ENCODE measurements around the gene KIRREL3.
"Not testable (repeated sequence)": the region's sequence is repeated elsewhere in the genome, so short reads cannot be mapped to it uniquely, and the experiment has no call there.

KIRREL3 gene

DNA sequence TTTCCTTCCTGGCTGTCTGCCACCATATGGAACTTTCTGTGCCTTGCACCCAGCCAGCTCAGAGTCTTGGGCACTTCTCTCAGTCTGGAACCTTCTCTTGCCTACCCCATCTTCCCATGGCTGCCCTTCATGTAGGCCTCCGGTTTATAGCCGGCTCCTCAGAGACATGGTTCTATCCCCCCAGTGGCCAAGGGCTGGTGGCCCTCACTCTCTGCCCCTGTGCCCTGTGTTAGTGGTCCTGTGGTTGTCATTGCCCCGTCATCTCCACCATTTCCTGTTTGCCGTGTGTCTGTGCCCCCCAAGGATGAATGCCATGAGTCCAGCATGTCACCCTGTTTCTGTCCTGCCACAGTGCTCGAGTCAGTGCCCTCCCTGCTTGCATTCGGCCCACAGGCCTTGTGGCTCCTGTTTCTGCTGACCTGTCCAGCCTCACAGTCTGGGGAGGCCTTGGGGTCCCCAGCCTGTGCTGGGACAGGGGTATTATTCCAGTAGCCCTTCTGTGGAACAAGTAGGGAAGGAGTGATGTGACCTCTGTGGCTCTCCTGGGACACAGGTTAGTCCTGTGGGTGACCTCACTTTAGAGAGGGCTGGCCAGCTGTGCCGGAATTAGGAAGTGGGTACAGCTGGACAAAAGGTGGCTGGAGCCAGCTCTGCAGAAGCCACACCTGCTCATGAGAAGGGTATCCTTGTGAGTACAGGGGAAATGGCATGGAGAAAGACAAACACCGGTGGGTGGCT is 614.4 kb downstream of the KIRREL3 start:
- H3K9ac ChIP-seq (ENCODE audit: low read length) = no peak overlapping the region
- H4K20me1 ChIP-seq (ENCODE audit: low read depth, low read length) = no peaks in the 10 kb centered on the region
- no peaks in the 10 kb centered on the region for H3K27me3 ChIP-seq (ENCODE audit: low read length)
- H3F3A ChIP-seq (ENCODE audit: insufficient read depth) = no peaks in the 10 kb centered on the region
- no peak overlapping the region for H2AFZ ChIP-seq (ENCODE audit: low read depth, low read length, severe bottlenecking)
- no peaks in the 10 kb centered on the region for H3K9me3 ChIP-seq (ENCODE audit: insufficient read depth, low read length)
- no peak overlapping the region for H3K4me3 ChIP-seq (ENCODE audit: insufficient read depth, low read length, poor library complexity, severe bottlenecking)
- no peaks in the 10 kb centered on the region for H3K79me2 ChIP-seq (ENCODE audit: insufficient read depth, low read length)
- no peaks in the 10 kb centered on the region for H3K9me2 ChIP-seq (replicated peaks; ENCODE audit: insufficient read depth, low read length)
- H3K27ac ChIP-seq (ENCODE audit: low read depth, low read length) = no peak overlapping the region
- H3K4me2 ChIP-seq (ENCODE audit: low read depth, low read length, poor library complexity, severe bottlenecking) = no peak overlapping the region
- no peaks in the 10 kb centered on the region for H3K36me3 ChIP-seq (ENCODE audit: low read length)
- TF ChIP-seq EZH2phosphoT487 (conservative IDR thresholded peaks at IDR 0.05; ENCODE audit: low read length) = no peak
- TF ChIP-seq, protein P1, sequence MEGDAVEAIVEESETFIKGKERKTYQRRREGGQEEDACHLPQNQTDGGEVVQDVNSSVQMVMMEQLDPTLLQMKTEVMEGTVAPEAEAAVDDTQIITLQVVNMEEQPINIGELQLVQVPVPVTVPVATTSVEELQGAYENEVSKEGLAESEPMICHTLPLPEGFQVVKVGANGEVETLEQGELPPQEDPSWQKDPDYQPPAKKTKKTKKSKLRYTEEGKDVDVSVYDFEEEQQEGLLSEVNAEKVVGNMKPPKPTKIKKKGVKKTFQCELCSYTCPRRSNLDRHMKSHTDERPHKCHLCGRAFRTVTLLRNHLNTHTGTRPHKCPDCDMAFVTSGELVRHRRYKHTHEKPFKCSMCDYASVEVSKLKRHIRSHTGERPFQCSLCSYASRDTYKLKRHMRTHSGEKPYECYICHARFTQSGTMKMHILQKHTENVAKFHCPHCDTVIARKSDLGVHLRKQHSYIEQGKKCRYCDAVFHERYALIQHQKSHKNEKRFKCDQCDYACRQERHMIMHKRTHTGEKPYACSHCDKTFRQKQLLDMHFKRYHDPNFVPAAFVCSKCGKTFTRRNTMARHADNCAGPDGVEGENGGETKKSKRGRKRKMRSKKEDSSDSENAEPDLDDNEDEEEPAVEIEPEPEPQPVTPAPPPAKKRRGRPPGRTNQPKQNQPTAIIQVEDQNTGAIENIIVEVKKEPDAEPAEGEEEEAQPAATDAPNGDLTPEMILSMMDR (IDR thresholded peaks at IDR 0.05; ENCODE audit: insufficient read depth, low read length, poor library complexity, severe bottlenecking) = no peak

- Histone ChIP-seq H3K27ac (ENCODE audit: low read depth, low read length) (no peak overlapping the region), H3K4me3 (ENCODE audit: insufficient read depth, low read length, poor library complexity, severe bottlenecking) (no peak overlapping the region), H3K27me3 (ENCODE audit: low read length) (no peaks in the 10 kb centered on the region), H3F3A (ENCODE audit: insufficient read depth) (no peaks in the 10 kb centered on the region), H3K9me3 (ENCODE audit: insufficient read depth, low read length) (no peaks in the 10 kb centered on the region), H4K20me1 (ENCODE audit: low read depth, low read length) (no peaks in the 10 kb centered on the region), H3K4me2 (ENCODE audit: low read depth, low read length, poor library complexity, severe bottlenecking) (no peak overlapping the region), H3K36me3 (ENCODE audit: low read length) (no peaks in the 10 kb centered on the region), H2AFZ (ENCODE audit: low read depth, low read length, severe bottlenecking) (no peak overlapping the region), H3K9me2 (replicated peaks; ENCODE audit: insufficient read depth, low read length) (no peaks in the 10 kb centered on the region), H3K9ac (ENCODE audit: low read length) (no peak overlapping the region), H3K79me2 (ENCODE audit: insufficient read depth, low read length) (no peaks in the 10 kb centered on the region)
- TF ChIP-seq, protein P1 (IDR thresholded peaks at IDR 0.05; ENCODE audit: insufficient read depth, low read length, poor library complexity, severe bottlenecking) = no peak
- no peak for TF ChIP-seq EZH2phosphoT487 (conservative IDR thresholded peaks at IDR 0.05; ENCODE audit: low read length)
Observed at GRCh38 chr11:126384449-126385070, 616.0 kb downstream of the KIRREL3 start.

GRCh38 chr11:126383339-126384335 is 616.9 kb downstream of the KIRREL3 start:
- H3K79me2 ChIP-seq (ENCODE audit: insufficient read depth, low read length) = no peaks in the 10 kb centered on the region
- H3F3A ChIP-seq (ENCODE audit: insufficient read depth) = no peaks in the 10 kb centered on the region
- H3K27ac ChIP-seq (ENCODE audit: low read depth, low read length) = no peak overlapping the region

DNA sequence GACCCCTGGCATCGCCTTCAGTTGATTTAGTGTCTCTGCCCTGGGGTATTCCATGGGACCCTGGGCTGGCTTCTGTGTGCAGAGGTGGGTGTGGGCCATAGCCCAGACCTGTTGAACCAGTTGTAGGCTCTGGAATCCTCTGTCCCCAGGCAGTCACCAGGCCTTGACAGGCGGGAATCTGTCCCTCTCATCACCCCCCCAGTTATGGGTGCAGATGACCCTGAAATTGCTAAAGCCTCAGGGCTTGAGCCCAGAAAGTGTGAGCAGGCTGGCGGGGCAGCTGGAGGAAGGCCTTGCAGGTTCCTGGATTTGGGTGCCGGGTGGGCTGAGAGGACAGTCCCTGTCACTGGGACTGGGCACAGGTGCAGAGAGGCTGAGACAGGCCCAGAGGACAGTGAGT is 617.9 kb downstream of the KIRREL3 start:
- not testable (repeated sequence) for H4K20me1 ChIP-seq (ENCODE audit: low read depth, low read length); H3K36me3 ChIP-seq (ENCODE audit: low read length); H3K79me2 ChIP-seq (ENCODE audit: insufficient read depth, low read length); H3K9ac ChIP-seq (ENCODE audit: low read length); H3K27me3 ChIP-seq (ENCODE audit: low read length); H3F3A ChIP-seq (ENCODE audit: insufficient read depth); H2AFZ ChIP-seq (ENCODE audit: low read depth, low read length, severe bottlenecking); H3K4me2 ChIP-seq (ENCODE audit: low read depth, low read length, poor library complexity, severe bottlenecking); H3K27ac ChIP-seq (ENCODE audit: low read depth, low read length); H3K4me3 ChIP-seq (ENCODE audit: insufficient read depth, low read length, poor library complexity, severe bottlenecking); H3K9me3 ChIP-seq (ENCODE audit: insufficient read depth, low read length); H3K9me2 ChIP-seq (replicated peaks; ENCODE audit: insufficient read depth, low read length)

More at GRCh38 chr11:126383339-126384335, 616.9 kb downstream of the KIRREL3 start:
- no peaks in the 10 kb centered on the region for H3K9me2 ChIP-seq (replicated peaks; ENCODE audit: insufficient read depth, low read length)
- no peaks in the 10 kb centered on the region for H3K36me3 ChIP-seq (ENCODE audit: low read length)
- H3K9ac ChIP-seq (ENCODE audit: low read length) = no peak overlapping the region
- no peaks in the 10 kb centered on the region for H3K27me3 ChIP-seq (ENCODE audit: low read length)
- H2AFZ ChIP-seq (ENCODE audit: low read depth, low read length, severe bottlenecking) = no peak overlapping the region
- TF ChIP-seq, protein P1 (IDR thresholded peaks at IDR 0.05; ENCODE audit: insufficient read depth, low read length, poor library complexity, severe bottlenecking) = no peak
- no peak for TF ChIP-seq EZH2phosphoT487 (conservative IDR thresholded peaks at IDR 0.05; ENCODE audit: low read length)
- no peak overlapping the region for H3K4me3 ChIP-seq (ENCODE audit: insufficient read depth, low read length, poor library complexity, severe bottlenecking)
- H3K4me2 ChIP-seq (ENCODE audit: low read depth, low read length, poor library complexity, severe bottlenecking) = no peak overlapping the region
- no peaks in the 10 kb centered on the region for H4K20me1 ChIP-seq (ENCODE audit: low read depth, low read length)
- H3K9me3 ChIP-seq (ENCODE audit: insufficient read depth, low read length) = no peaks in the 10 kb centered on the region

DNA sequence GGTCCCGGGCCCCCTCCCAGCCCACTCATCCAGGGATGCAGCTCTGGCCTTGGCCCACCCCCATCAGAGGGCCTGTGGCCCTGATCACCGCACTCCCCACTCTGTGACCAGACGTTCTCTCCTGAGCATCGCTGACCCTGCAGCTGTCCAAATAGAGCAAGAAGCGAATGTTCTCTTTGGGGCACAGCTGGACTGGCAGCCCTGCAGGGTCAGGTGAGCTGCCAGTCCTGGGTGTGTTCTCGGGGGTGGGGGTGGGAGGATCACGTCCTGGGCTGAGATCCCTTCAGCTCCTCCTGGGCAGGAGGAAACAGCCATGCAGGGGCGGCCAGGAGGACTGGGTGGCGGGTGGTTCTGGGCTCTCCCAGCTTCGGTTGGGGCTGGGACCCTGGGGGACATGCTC is 618.6 kb downstream of the KIRREL3 start:
- not testable (repeated sequence) for H3F3A ChIP-seq (ENCODE audit: insufficient read depth); H4K20me1 ChIP-seq (ENCODE audit: low read depth, low read length); H3K9me3 ChIP-seq (ENCODE audit: insufficient read depth, low read length); H3K79me2 ChIP-seq (ENCODE audit: insufficient read depth, low read length); H3K27ac ChIP-seq (ENCODE audit: low read depth, low read length); H2AFZ ChIP-seq (ENCODE audit: low read depth, low read length, severe bottlenecking); H3K36me3 ChIP-seq (ENCODE audit: low read length); H3K9ac ChIP-seq (ENCODE audit: low read length); H3K9me2 ChIP-seq (replicated peaks; ENCODE audit: insufficient read depth, low read length); H3K4me2 ChIP-seq (ENCODE audit: low read depth, low read length, poor library complexity, severe bottlenecking); H3K4me3 ChIP-seq (ENCODE audit: insufficient read depth, low read length, poor library complexity, severe bottlenecking); H3K27me3 ChIP-seq (ENCODE audit: low read length)

Data from SU-DHL-6 (cell line).